Stomach smooth muscle (tissue), 2 donors: ENCODE data around the gene BICC1.

Experiments used
- H3K27ac ChIP-seq: one replicate; pipeline ENCODE4 v1.7.0; 2013; ENCODE audit warnings: mild to moderate bottlenecking, low read length, inconsistent platforms
- H3K27me3 ChIP-seq, 2 donors: one replicate each; pipeline ENCODE4 v1.7.0; 2013; ENCODE audit warnings: low read length in 2 of 2; ENCODE audit not compliant: insufficient read depth in 2 of 2, control insufficient read depth in 1 of 2
- H3K36me3 ChIP-seq, 2 donors: one replicate each; pipeline ENCODE4 v1.7.0; 2013; ENCODE audit warnings: low read length in 2 of 2; ENCODE audit not compliant: control insufficient read depth in 2 of 2, insufficient read depth in 2 of 2
- H3K4me1 ChIP-seq: one replicate; pipeline ENCODE4 v1.7.0; 2013; ENCODE audit warnings: low read length; ENCODE audit not compliant: control insufficient read depth, insufficient read depth
- H3K4me3 ChIP-seq, 2 donors: one replicate each; pipeline ENCODE4 v1.7.0; 2013; ENCODE audit warnings: low read length in 2 of 2
- H3K9ac ChIP-seq, 2 donors: one replicate each; pipeline ENCODE4 v1.7.0; 2013; ENCODE audit warnings: low read length in 2 of 2, mild to moderate bottlenecking in 1 of 2
- H3K9me3 ChIP-seq, 2 donors: one replicate each; pipeline ENCODE4 v1.7.0; 2013; ENCODE audit warnings: low read length in 2 of 2; ENCODE audit not compliant: control insufficient read depth in 2 of 2
- donor health status: healthy.
- donor health status: Pancreatic carcinoma.

Gene BICC1

DNA sequence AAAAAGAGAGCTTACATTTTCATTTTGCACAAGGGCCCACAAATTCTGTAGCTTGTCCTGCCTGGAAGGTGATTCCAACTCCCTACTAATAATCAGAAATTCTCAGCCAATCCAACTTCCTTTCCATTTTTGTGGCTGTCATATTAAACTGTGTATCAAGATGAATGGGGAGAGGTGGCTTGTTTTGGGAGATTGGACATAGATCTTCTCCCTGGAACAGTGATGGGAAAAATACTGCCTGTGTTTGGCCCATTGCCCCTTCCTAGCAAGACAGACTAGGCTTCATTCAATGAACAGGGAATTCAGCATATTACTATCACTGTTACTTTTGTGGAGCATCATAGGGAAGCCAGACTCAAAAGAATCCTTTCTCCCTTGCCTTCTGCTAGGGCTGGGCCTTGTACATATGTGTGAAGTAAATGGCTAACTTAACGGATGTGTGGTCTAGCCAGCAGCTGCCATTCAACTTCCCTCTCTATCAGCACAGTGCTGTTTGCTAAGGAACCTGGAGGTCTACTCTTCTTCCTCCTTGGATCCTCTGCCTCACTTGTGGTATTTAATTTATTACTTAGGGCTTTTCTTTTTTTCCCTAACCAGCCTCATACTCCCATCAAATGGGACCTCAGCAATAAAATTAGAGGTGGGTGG is 326.0 kb downstream of the BICC1 start:
- no peak overlapping the region for H3K9ac ChIP-seq
- H3K27ac ChIP-seq = no peak overlapping the region
- no peak overlapping the region for H3K4me3 ChIP-seq
- no peaks in the 10 kb centered on the region for H3K27me3 ChIP-seq
- no peaks in the 10 kb centered on the region for H3K4me1 ChIP-seq
- no peaks in the 10 kb centered on the region for H3K9me3 ChIP-seq
- H3K36me3 ChIP-seq = no peaks in the 10 kb centered on the region

DNA sequence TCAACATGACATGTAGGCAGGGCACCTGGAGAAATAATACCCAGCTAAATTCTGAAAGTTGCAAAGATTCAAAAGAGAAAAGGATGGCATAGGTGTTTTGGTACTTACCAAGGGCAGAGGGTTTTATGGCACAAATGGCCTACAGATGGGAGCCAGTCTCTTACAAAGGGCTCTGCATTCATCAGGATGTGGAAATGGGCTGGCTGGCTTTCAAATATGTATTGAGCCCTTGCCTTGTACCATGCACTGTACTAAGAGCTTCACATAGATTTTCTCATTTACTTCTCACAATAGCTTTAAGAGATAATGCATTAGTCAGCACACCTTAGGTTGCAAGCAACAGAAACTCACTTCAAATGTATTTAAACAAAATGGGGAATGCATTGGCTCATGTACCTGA is 327.1 kb downstream of the BICC1 start:
- Histone ChIP-seq H3K27ac (no peak overlapping the region), H3K4me3 (no peak overlapping the region), H3K4me1 (no peaks in the 10 kb centered on the region), H3K36me3 (no peaks in the 10 kb centered on the region), H3K9me3 (no peaks in the 10 kb centered on the region), H3K9ac (no peak overlapping the region), H3K27me3 (no peaks in the 10 kb centered on the region)

DNA sequence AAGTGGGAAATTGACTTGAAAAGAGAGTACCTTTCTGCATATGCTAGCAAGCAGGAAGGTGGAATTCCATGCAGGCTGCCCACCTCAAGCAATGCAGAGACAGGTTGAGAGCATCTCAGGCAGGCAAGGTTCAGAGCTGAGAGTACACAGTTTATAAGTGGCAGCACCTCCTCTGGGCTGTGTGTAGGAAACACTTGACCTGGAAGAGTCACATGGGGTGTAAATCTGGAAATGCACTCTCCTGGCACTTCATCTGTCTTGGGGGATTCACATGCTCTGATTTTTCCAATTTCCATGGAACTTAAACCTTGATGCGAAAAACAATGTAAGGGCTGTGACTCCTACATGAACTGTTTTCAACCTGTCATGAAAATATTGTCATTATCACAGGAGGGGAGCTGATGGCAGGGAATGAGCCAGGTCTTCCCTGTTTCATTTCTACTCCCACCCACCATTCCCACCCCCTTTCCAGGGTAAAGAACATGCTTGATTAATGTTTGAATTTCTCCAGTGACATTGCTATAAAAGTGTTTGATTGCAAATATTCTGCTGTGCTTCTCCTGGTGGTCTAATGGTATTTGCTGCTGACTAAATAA is 328.3 kb downstream of the BICC1 start:
- H3K4me3 ChIP-seq = no peak overlapping the region
- H3K27ac ChIP-seq = no peak overlapping the region
- no peaks in the 10 kb centered on the region for H3K4me1 ChIP-seq

DNA sequence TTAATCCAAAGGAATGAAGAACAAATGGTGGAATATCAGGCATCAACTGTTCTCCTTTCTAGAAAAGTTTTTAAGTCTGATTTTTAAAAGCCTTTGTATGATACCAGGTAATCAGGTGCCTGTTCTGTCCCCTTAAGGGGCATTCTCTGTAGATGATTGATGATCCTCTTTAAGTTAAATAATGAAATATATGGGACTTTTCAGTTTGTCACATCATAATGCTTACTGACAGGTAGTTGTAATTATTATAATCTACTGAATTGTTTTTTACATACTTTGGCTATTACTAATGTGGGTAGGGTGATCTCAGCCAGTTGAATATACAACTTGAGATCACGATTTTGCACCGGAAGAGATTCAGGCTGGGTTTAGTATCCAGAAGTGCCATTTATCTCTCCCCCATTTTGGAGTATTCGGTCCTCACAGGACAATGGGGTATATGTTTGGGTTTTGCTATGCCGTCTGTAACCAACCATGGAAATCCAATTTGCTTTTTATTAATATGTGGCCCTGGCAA is 330.2 kb downstream of the BICC1 start:
- Histone ChIP-seq H3K27me3 (no peaks in the 10 kb centered on the region), H3K9ac (no peak overlapping the region), H3K36me3 (no peaks in the 10 kb centered on the region), H3K4me1 (no peaks in the 10 kb centered on the region), H3K9me3 (no peaks in the 10 kb centered on the region), H3K27ac (no peak overlapping the region), H3K4me3 (no peak overlapping the region)

More for the DNA sequence above, 328.3 kb downstream of the BICC1 start:
- no peaks in the 10 kb centered on the region for H3K36me3 ChIP-seq
- H3K9ac ChIP-seq = no peak overlapping the region
- H3K9me3 ChIP-seq = no peaks in the 10 kb centered on the region
- no peaks in the 10 kb centered on the region for H3K27me3 ChIP-seq

DNA sequence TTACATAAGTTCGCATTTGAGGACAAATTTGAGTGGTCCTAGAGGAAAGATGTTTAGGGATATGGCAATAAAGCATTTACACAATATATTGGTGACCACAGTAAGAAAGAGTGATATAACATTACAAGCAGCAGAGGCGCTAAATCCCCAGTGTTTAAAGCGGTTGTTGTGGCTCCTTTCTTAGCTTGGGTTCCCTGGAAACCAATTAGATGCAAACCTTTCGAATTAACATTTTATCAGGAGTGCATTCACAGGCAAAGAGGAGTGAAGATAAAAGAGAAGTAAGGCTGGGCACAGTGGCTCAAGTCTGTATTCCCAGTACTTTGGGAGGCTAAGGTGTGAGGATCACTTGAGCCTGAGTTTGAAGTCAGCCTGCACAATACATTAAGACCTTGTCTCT is 331.1 kb downstream of the BICC1 start:
- H3K27me3 ChIP-seq = no peaks in the 10 kb centered on the region
- no peak overlapping the region for H3K27ac ChIP-seq
- H3K9ac ChIP-seq = no peak overlapping the region
- no peak overlapping the region for H3K4me3 ChIP-seq
- no peaks in the 10 kb centered on the region for H3K36me3 ChIP-seq
- no peaks in the 10 kb centered on the region for H3K4me1 ChIP-seq
- H3K9me3 ChIP-seq = no peaks in the 10 kb centered on the region

DNA sequence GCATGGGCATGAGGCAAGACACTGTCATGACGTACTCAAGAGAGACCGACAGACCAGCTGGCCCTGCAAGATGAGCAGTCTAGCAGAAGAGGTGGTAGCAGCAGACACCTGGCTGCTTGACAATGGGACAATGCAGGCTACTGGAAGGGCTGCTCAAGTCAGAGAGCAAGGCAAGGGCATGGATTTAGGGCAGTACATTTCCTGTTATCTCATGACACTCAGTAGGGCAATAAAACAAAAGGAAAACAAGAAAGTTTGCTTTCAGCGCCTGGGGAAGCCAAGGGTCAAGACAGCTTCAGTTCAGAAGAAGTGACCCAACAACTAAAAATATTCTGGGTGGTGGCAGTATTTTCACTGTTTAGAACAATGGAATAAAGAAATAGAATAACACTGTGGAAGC is 332.0 kb downstream of the BICC1 start:
- Histone ChIP-seq H3K27me3 (no peaks in the 10 kb centered on the region), H3K9ac (no peak overlapping the region), H3K36me3 (no peaks in the 10 kb centered on the region), H3K4me1 (no peaks in the 10 kb centered on the region), H3K27ac (no peak overlapping the region), H3K9me3 (no peaks in the 10 kb centered on the region), H3K4me3 (no peak overlapping the region)

DNA sequence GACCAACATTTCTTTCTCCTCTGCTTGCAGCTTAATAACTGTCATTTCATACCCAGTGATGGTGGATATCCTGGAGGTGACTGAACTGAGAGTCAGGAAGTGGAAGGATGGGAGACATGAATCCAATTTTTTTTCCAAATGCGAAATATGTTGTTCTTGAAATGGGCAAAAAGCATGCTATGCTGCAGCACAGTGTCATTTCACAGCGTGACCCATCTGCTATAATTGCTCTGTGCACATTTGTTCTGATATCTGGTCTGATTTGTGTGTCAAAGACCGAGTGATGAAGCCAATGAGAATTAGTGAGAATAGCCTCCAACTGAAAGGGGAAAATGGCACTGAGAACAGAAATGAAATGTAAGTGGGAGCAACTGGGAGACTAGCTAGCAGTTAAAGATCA is 334.2 kb downstream of the BICC1 start:
- no peaks in the 10 kb centered on the region for H3K27me3 ChIP-seq
- no peaks in the 10 kb centered on the region for H3K9me3 ChIP-seq
- H3K4me3 ChIP-seq = no peak overlapping the region
- H3K27ac ChIP-seq = no peak overlapping the region
- no peaks in the 10 kb centered on the region for H3K4me1 ChIP-seq
- H3K36me3 ChIP-seq = no peaks in the 10 kb centered on the region
- H3K9ac ChIP-seq = no peak overlapping the region

DNA sequence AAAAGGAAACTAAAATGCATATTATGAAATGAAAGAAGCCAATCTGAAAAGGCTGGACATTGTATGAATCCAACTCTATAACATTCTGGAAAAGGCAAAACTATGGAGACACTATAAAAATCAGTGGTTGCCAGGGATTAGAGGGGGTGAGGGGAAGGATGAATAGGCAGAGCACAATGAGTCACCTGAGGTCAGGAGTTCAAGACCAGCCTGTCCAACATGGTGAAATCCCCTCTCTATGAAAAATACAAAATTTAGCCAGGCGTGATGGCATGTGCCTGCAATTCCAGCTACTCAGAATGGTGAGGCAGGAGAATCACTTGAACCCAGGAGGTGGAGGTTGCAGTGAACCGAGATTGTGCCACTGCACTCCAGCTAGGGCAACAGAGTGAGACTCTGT is 338.9 kb downstream of the BICC1 start:
- Histone ChIP-seq H3K9ac (no peak overlapping the region), H3K4me3 (no peak overlapping the region), H3K4me1 (no peaks in the 10 kb centered on the region), H3K27ac (no peak overlapping the region), H3K36me3 (no peaks in the 10 kb centered on the region), H3K9me3 (no peaks in the 10 kb centered on the region), H3K27me3 (no peaks in the 10 kb centered on the region)

DNA sequence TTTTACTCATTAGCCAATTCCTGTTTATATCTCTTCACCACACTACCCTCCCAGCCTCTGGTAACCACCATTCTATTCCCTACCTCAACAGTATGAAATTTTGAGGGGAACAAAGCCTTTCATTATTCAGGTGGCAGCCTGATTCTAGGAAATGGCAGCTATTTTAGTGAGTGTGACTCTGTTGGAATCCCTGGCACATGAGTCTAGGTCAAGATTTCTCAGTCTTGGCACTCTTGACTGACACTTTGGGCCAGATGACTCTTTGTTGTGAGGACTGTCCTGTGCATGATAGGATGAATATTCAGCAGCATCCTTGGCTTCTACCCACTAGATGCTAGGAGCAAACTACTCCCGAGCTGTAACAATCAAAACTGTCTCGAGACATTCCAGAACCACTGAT is 341.0 kb downstream of the BICC1 start:
- H3K9ac ChIP-seq = no peak overlapping the region
- no peaks in the 10 kb centered on the region for H3K36me3 ChIP-seq
- H3K27me3 ChIP-seq = no peaks in the 10 kb centered on the region
- H3K4me3 ChIP-seq = no peak overlapping the region
- peaks cover 0 to 2% of the 10 kb centered on the region in 2 donors for H3K9me3 ChIP-seq
- H3K4me1 ChIP-seq = no peaks in the 10 kb centered on the region
- no peak overlapping the region for H3K27ac ChIP-seq

DNA sequence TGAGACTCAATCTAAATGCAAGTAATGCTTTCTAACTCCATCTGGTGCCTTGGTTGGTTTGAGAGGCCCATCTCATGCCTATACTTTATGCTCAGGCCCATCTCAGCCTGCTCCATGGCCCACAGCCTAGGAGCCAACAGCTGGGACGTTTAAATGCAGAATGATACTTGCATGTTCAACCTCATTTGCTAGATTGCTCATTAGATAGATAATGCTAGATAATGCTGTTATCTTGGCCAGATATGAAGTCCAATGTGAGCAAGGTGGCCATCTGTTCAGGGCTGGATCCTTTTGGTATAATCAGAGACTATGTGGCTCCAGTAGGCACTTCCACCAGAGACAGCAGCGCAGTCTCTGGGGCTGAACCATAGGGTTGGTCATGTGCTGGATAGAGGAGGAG is 342.1 kb downstream of the BICC1 start:
- H3K27ac ChIP-seq = no peak overlapping the region
- no peak overlapping the region for H3K9ac ChIP-seq
- H3K9me3 ChIP-seq = peaks cover 0 to 2% of the 10 kb centered on the region in 2 donors
- no peaks in the 10 kb centered on the region for H3K4me1 ChIP-seq
- no peaks in the 10 kb centered on the region for H3K27me3 ChIP-seq
- no peak overlapping the region for H3K4me3 ChIP-seq
- H3K36me3 ChIP-seq = no peaks in the 10 kb centered on the region

DNA sequence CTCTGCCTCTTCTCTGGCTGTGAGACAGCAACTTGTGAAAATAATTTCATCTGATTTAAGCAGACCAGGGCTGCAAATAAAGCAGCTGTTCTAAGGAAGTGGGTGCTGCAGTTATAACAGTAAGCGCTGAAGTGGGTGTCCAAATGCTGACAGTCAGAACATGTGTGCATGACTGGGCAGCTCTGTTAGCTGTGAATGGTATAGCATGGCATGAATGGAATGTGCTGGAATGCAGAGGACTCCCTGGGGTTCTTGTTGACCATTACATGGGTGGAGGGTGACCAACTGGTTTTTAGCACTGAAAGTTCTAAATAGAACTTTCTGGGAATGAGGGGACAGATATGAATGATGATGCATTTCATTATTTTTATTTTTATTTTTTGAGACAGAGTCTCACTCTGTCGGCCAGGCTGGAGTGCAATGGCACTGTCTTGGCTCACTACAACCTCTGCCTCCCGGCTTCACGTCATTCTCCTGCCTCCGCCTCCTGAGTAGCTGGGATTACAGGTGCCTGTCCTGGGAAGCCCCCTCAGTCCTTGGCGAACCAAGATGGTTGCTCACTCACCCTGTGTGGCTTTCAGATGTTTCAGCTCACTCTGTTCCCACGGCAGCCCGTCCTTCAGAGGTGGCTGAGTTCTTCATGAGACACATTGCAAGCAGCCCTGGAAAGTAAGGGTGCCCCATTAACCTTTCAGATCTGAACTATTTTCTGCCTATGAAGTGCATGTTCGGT is 344.0 kb downstream of the BICC1 start:
- H3K36me3 ChIP-seq = no peaks in the 10 kb centered on the region
- no peak overlapping the region for H3K9ac ChIP-seq
- H3K4me3 ChIP-seq = no peak overlapping the region
- no peaks in the 10 kb centered on the region for H3K4me1 ChIP-seq
- H3K27ac ChIP-seq = no peak overlapping the region
- no peaks in the 10 kb centered on the region for H3K27me3 ChIP-seq
- peaks cover 0 to 2% of the 10 kb centered on the region in 2 donors for H3K9me3 ChIP-seq
